A673 (cell line): ENCODE results near the gene SLC25A21. TPM values are rescaled to one million over a fixed set of nuclear protein-coding genes. Genes with fewer than 3 reads are reported as not detected.

Experiments
- BruUV-seq: library from RNA; stranded (reverse); fragments of 400-500 nt; replicated peaks from 2 replicates; lab custom pipeline; 2021; lab: Mats Ljungman, UMichigan
- CTCF ChIA-PET: fragments of 300-600 bp; sonication (Branson Sonifier 250); formaldehyde crosslinking; loops from one replicate; lab custom pipeline; 2022; ENCODE audit warnings: antibody characterized with exemption; lab: Charles Lee
- POLR2A ChIA-PET: fragments of 300-600 bp; sonication (Branson Sonifier 250); formaldehyde crosslinking; loops from one replicate; lab custom pipeline; 2022; ENCODE audit warnings: antibody characterized with exemption; ENCODE audit not compliant: low non-redundant PET; lab: Charles Lee
- DNase-seq: peaks from one replicate; pipeline ENCODE4 v3.0.0-alpha.2; 2015; ENCODE audit warnings: low spot score
- H3K27ac ChIP-seq: fragments of 200-600 bp; sonication (generic); 2 replicates; pipeline ENCODE4 v1.5.1; 2016; ENCODE audit warnings: mixed run types, low read depth, mild to moderate bottlenecking, mixed read lengths, antibody characterized with exemption, low read length; ENCODE audit not compliant: poor library complexity, severe bottlenecking
- H3K27me3 ChIP-seq: fragments of 200-600 bp; sonication (generic); replicated peaks from 2 replicates; pipeline ENCODE4 v1.6.1; 2017; ENCODE audit warnings: mixed run types, low read depth, mild to moderate bottlenecking, mixed read lengths, antibody characterized with exemption, low read length; ENCODE audit not compliant: insufficient read depth, poor library complexity
- H3K36me3 ChIP-seq: fragments of 200-600 bp; sonication (generic); 2 replicates; pipeline ENCODE4 v1.6.1; 2016; ENCODE audit warnings: mixed run types, mild to moderate bottlenecking, mixed read lengths, antibody characterized with exemption, low read length; ENCODE audit not compliant: insufficient read depth, poor library complexity, severe bottlenecking
- H3K4me1 ChIP-seq: fragments of 200-600 bp; sonication (generic); 2 replicates; pipeline ENCODE4 v1.6.1; 2017; ENCODE audit warnings: mixed run types, mild to moderate bottlenecking, mixed read lengths, antibody characterized with exemption, low read length; ENCODE audit not compliant: insufficient read depth, poor library complexity, severe bottlenecking
- H3K4me3 ChIP-seq: fragments of 200-600 bp; sonication (generic); 2 replicates; pipeline ENCODE4 v1.5.1; 2016; ENCODE audit warnings: low read depth, mixed run types, mild to moderate bottlenecking, mixed read lengths, low read length; ENCODE audit not compliant: poor library complexity, severe bottlenecking
- H3K9me3 ChIP-seq: fragments of 200-600 bp; sonication (generic); 2 replicates; pipeline ENCODE4 v1.6.1; 2016; ENCODE audit warnings: mixed run types, low read depth, mild to moderate bottlenecking, mixed read lengths, antibody characterized with exemption, low read length; ENCODE audit not compliant: poor library complexity, severe bottlenecking
- EZH2 ChIP-seq: fragments of 200-600 bp; sonication (generic); IDR thresholded peaks from 2 replicates; pipeline ENCODE4 v1.6.1; 2017; ENCODE audit warnings: borderline replicate concordance, low read depth, mild to moderate bottlenecking, mixed read lengths, antibody characterized with exemption, low read length; ENCODE audit not compliant: poor library complexity, severe bottlenecking
- intact Hi-C: fragments of 100-400 bp; cut with micrococcal nuclease; formaldehyde crosslinking; loops from one replicate; pipeline ENCODE4 v1.10.0; 2022; ENCODE audit not compliant: unreplicated experiment
- total RNA-seq: library from RNA; stranded (reverse); gene quantifications from 2 replicates; pipeline ENCODE4 v1.2.3, GENCODE V29; 2021
- TF ChIP-seq, protein P1 (sequence below): fragments of 300-800, 200-600 bp; sonication (generic); conservative IDR thresholded peaks from 2 replicates; pipeline ENCODE4 v1.5.1; 2017; ENCODE audit warnings: low read depth, mild to moderate bottlenecking, antibody characterized with exemption, low read length, moderate library complexity, mixed read lengths

Gene SLC25A21
- total RNA-seq, 1 experiment from 2014 or later = 4.7 TPM

DNA sequence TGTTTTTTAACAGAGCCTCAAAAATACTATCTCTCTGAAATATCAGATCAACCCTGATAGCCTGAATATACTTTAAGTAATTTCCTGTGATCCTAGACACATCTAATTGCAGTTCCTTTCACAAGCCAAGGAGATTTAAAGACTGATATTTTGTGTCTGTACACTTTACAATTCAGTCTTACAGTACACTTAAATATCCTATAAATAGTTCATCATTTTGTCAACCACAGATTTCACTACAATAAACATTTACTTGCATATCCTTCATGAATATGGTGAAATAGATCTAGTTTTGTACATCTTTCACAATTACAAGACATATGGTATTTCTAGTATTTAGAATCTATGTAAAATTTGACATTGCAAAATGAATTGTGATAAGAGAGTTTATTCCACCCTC, 349.7 kb downstream of the SLC25A21 start:
- H3K9me3 ChIP-seq = no peaks in the 10 kb centered on the region
- H3K27me3 ChIP-seq = no peaks in the 10 kb centered on the region
- CTCF ChIA-PET = no interaction called here
- peaks cover 8% of the 10 kb centered on the region for H3K4me1 ChIP-seq
- no peak overlapping the region for H3K27ac ChIP-seq
- H3K4me3 ChIP-seq = no peak overlapping the region
- BruUV-seq = no TSS peak
- intact Hi-C loops = no loop called here
- peak; percentile 14 for DNase-seq
- POLR2A ChIA-PET = no interaction called here
- TF ChIP-seq EZH2 = no peak
- TF ChIP-seq, protein P1, sequence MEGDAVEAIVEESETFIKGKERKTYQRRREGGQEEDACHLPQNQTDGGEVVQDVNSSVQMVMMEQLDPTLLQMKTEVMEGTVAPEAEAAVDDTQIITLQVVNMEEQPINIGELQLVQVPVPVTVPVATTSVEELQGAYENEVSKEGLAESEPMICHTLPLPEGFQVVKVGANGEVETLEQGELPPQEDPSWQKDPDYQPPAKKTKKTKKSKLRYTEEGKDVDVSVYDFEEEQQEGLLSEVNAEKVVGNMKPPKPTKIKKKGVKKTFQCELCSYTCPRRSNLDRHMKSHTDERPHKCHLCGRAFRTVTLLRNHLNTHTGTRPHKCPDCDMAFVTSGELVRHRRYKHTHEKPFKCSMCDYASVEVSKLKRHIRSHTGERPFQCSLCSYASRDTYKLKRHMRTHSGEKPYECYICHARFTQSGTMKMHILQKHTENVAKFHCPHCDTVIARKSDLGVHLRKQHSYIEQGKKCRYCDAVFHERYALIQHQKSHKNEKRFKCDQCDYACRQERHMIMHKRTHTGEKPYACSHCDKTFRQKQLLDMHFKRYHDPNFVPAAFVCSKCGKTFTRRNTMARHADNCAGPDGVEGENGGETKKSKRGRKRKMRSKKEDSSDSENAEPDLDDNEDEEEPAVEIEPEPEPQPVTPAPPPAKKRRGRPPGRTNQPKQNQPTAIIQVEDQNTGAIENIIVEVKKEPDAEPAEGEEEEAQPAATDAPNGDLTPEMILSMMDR = no peak
- H3K36me3 ChIP-seq = no peaks in the 10 kb centered on the region

GRCh38 chr14:36820901-36821300, 351.5 kb downstream of the SLC25A21 start:
- Histone ChIP-seq H3K4me3 (no peak overlapping the region), H3K27ac (no peak overlapping the region), H3K27me3 (no peaks in the 10 kb centered on the region), H3K4me1 (peaks cover 8% of the 10 kb centered on the region), H3K9me3 (no peaks in the 10 kb centered on the region), H3K36me3 (no peaks in the 10 kb centered on the region)
- CTCF ChIA-PET = no interaction called here
- POLR2A ChIA-PET = no interaction called here
- intact Hi-C loops = no loop called here
- BruUV-seq = no TSS peak
- DNase-seq = no peak
- TF ChIP-seq, protein P1 = no peak
- no peak for TF ChIP-seq EZH2

GRCh38 chr14:36820111-36820709, 352.2 kb downstream of the SLC25A21 start:
- H3K27me3 ChIP-seq = no peaks in the 10 kb centered on the region
- intact Hi-C loops = no loop called here
- POLR2A ChIA-PET = no interaction called here
- TF ChIP-seq, protein P1 = no peak
- no peak for TF ChIP-seq EZH2
- H3K4me1 ChIP-seq = peaks cover 8% of the 10 kb centered on the region
- H3K27ac ChIP-seq = no peak overlapping the region
- no peaks in the 10 kb centered on the region for H3K9me3 ChIP-seq
- no peaks in the 10 kb centered on the region for H3K36me3 ChIP-seq
- CTCF ChIA-PET = no interaction called here
- BruUV-seq = no TSS peak
- H3K4me3 ChIP-seq = no peak overlapping the region
- DNase-seq = peak; percentile 14
